Pancreas (tissue), 10 donors: Measurements from ENCODE around the gene MEF2D. TPM values are rescaled to one million over a fixed set of nuclear protein-coding genes. Genes with fewer than 3 reads are reported as not detected.

ENCODE experiments used
- ATAC-seq, 4 donors: fragments of 200-7000 bp; cut with Tn5 transposase; one replicate each; pipeline versions ENCODE4 v1.8.0 to v1.9.1; 2020; ENCODE audit warnings: mild to moderate bottlenecking in 4 of 4, moderate library complexity in 4 of 4
- DNase-seq, 6 donors: peaks; one replicate each; pipeline ENCODE4 v3.0.0-alpha.2; 2020
- FAIRE-seq: peaks from 2 replicates; lab custom pipeline; 2012; peaks lifted over from hg19 to GRCh38; lab: Jason Lieb, UNC
- H3K27ac ChIP-seq, 4 donors: fragments of 200-600 bp; sonication (generic); 1 replicate in 3 of 4; 2 replicates in 1 of 4; pipeline versions ENCODE4 v1.5.0 to v1.8.0; 2020
- H3K27me3 ChIP-seq, 4 donors: fragments of 200-600 bp; one replicate each; pipeline ENCODE4 v1.8.0; 2021
- H3K36me3 ChIP-seq, 3 donors: fragments of 200-600 bp; sonication (generic) in 1 of 3; one replicate each; pipeline versions ENCODE4 v1.5.0 to v1.8.0; 2020 to 2021
- H3K4me1 ChIP-seq, 3 donors: fragments of 200-600 bp; one replicate each; pipeline ENCODE4 v1.8.0; 2021
- H3K4me3 ChIP-seq, 4 donors: fragments of 200-600 bp; sonication (generic) in 2 of 4; one replicate each; pipeline versions ENCODE4 v1.5.0 to v1.8.0; 2020 to 2021
- H3K9me3 ChIP-seq, 4 donors: fragments of 200-600 bp; one replicate each; pipeline ENCODE4 v1.8.0; 2021
- CTCF ChIP-seq, 4 donors: fragments of 200-600 bp; sonication (generic) in 3 of 4; IDR thresholded peaks; one replicate each; pipeline versions ENCODE4 v1.5.0 to v1.8.0; 2021; ENCODE audit warnings: antibody characterized with exemption in 4 of 4
- WGBS, 2 donors: extraction: QIAGEN DNeasy Blood & Tissue Kit; methylation state at CpG; one replicate each; pipeline ENCODE4 v1.1.7; 2013; 5-methylcytosine and 5-hydroxymethylcytosine counted together
- intact Hi-C, 3 donors: fragments of 100-400 bp; cut with DNase I; formaldehyde crosslinking; loops; one replicate each; pipeline versions ENCODE4 v1.11.1 to v1.14.2; 2022
- polyA plus RNA-seq, 2 donors: library from polyadenylated mRNA; stranded (reverse); fragments of 200-250 nt; gene quantifications; one replicate each; pipeline ENCODE4 v1.2.3, GENCODE V29; 2013
- total RNA-seq, 6 donors: library from RNA; stranded (reverse); fragmentation: NEBNext Ultra II Directional in 4 of 6; extraction: Animal tissue kit (Norgen Biotek cat#: 25700) in 4 of 6; gene quantifications; one replicate each; pipeline versions ENCODE4 v1.2.1 to v1.2.4, GENCODE V29; 2021 to 2023
- donor health status: healthy with polysubstance abuse.
- donor health status: DM: no; HTN: no; CAD: no; lungs with moderate emphysema.
- donor health status: DM: no; HTN: no; CAD: no.
- donor health status: control.
- donor health status: control.
- donor health status: Bipolar disorder and iron deficiency.
- donor health status: DM: yes; HTN: yes; CAD: no.
- donor health status: DM: no; HTN: no; CAD: no.
- donor health status: DM: no; HTN: no; CAD: no.
- donor health status: DM: yes; HTN: yes; CAD: no.

MEF2D gene
- total and polyA plus RNA-seq, 8 donors = 15.7 to 31.8 (median 23.6) TPM

GRCh38 chr1:156477526-156478249 lies 22.9 kb downstream of the MEF2D start:
- Histone ChIP-seq H3K9me3 (no peaks in the 10 kb centered on the region), H3K27ac (peak overlapping the region in 3 of 4 donors; percentile 10 to 76 (median 39)), H3K36me3 (peaks cover 2 to 86% (median 49%) of the 10 kb centered on the region in 3 donors), H3K4me3 (no peak overlapping the region), H3K4me1 (peaks cover 11 to 51% (median 28%) of the 10 kb centered on the region in 3 donors), H3K27me3 (no peaks in the 10 kb centered on the region)
- no peak for TF ChIP-seq CTCF (IDR thresholded peaks at IDR 0.05)
- ATAC-seq = no peak
- DNase-seq = no peak
- 62 to 70% methylated on average over 3 of the region's 3 CpGs for WGBS, 2 donors
- FAIRE-seq = no peak
- intact Hi-C loops = no loop called here

GRCh38 chr1:156476501-156477298 lies 23.9 kb downstream of the MEF2D start:
- FAIRE-seq (no peak), ATAC-seq (no peak), DNase-seq (no peak)
- Histone ChIP-seq H3K4me3 (no peak overlapping the region), H3K36me3 (peaks cover 2 to 76% (median 43%) of the 10 kb centered on the region in 3 donors), H3K27ac (peak overlapping the region; percentile 25 to 76 (median 48)), H3K4me1 (peaks cover 19 to 60% (median 38%) of the 10 kb centered on the region in 3 donors), H3K9me3 (no peaks in the 10 kb centered on the region), H3K27me3 (no peaks in the 10 kb centered on the region)
- 49 to 55% methylated on average over 8 of the region's 8 CpGs for WGBS, 2 donors
- TF ChIP-seq CTCF (IDR thresholded peaks at IDR 0.05) = no peak
- intact Hi-C loops = no loop called here

GRCh38 chr1:156475568-156476500 lies 24.7 kb downstream of the MEF2D start:
- H3K27ac ChIP-seq = peak overlapping the region; percentile 32 to 76 (median 48)

More at GRCh38 chr1:156475568-156476500, 24.7 kb downstream of the MEF2D start:
- ATAC-seq (peak; percentile 27 to 67 (median 56)), FAIRE-seq (no peak), DNase-seq (peak; percentile 73 to 93 (median 89))
- Histone ChIP-seq H3K9me3 (no peaks in the 10 kb centered on the region), H3K4me3 (no peak overlapping the region), H3K4me1 (peaks cover 19 to 65% (median 39%) of the 10 kb centered on the region in 3 donors), H3K36me3 (peaks cover 2 to 69% (median 35%) of the 10 kb centered on the region in 3 donors), H3K27me3 (no peaks in the 10 kb centered on the region)
- no peak for TF ChIP-seq CTCF (IDR thresholded peaks at IDR 0.05)
- intact Hi-C loops = no loop called here
- 46 to 50% methylated on average over 25 of the region's 25 CpGs for WGBS, 2 donors
